Keratinocyte (primary cell): ENCODE results near the gene DTYMK.

Experiments
- EZH2 ChIP-seq: IDR thresholded peaks from one replicate; pipeline ENCODE4 v1.6.1; 2012; ENCODE audit warnings: inconsistent platforms, mild to moderate bottlenecking, low read length, moderate library complexity
- TF ChIP-seq, protein P1 (sequence below), 3 experiments: IDR thresholded peaks in 1 of 3; conservative IDR thresholded peaks in 1 of 3; optimal IDR thresholded peaks in 1 of 3; 2 replicates in 2 of 3; 3 replicates in 1 of 3; pipeline versions ENCODE3 to v1.5.1; 2011; ENCODE audit warnings: low read length in 3 of 3, mild to moderate bottlenecking in 3 of 3, moderate library complexity in 2 of 3, control low read depth in 1 of 3, inconsistent platforms in 1 of 3; ENCODE audit not compliant: insufficient read depth in 2 of 3; ENCODE audit errors: extremely low read depth in 1 of 3

DNA sequence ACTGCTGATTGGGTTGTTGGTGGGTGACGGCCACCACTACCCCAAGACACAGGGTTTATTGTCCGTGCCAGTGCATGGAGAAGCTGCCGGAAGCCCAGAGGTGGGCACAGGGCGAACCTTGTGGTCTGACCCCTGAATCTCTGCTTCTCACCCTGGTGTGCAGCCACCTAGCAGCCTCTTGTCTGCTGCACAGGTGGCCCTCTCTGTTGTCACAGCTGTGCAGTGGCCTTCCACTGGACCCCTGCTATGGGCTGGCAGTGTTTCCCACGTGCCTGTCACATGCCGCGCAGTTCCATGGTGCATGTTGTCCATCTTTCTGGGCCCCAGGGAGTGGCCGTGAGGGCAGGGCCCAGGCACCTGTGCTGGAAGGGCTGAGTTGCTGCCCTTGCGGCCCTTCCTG lies 33.9 kb downstream of the DTYMK start:
- TF ChIP-seq, protein P1, sequence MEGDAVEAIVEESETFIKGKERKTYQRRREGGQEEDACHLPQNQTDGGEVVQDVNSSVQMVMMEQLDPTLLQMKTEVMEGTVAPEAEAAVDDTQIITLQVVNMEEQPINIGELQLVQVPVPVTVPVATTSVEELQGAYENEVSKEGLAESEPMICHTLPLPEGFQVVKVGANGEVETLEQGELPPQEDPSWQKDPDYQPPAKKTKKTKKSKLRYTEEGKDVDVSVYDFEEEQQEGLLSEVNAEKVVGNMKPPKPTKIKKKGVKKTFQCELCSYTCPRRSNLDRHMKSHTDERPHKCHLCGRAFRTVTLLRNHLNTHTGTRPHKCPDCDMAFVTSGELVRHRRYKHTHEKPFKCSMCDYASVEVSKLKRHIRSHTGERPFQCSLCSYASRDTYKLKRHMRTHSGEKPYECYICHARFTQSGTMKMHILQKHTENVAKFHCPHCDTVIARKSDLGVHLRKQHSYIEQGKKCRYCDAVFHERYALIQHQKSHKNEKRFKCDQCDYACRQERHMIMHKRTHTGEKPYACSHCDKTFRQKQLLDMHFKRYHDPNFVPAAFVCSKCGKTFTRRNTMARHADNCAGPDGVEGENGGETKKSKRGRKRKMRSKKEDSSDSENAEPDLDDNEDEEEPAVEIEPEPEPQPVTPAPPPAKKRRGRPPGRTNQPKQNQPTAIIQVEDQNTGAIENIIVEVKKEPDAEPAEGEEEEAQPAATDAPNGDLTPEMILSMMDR (optimal IDR thresholded peaks at IDR 0.05 in 1 of 3, IDR thresholded peaks at IDR 0.05 in 1 of 3, conservative IDR thresholded peaks at IDR 0.05 in 1 of 3; ENCODE audit: extremely low read depth in 1 of 3, insufficient read depth in 2 of 3, low read length in 3 of 3): no peak
- no peak for TF ChIP-seq EZH2
